GM21526 (cell line): ENCODE measurements around the gene GMFB.

Source experiments
- ATAC-seq: cut with Tn5 transposase; IDR thresholded peaks from one replicate; pipeline ENCODE4 v1.9.1; 2021; ENCODE audit warnings: moderate library complexity; ENCODE audit not compliant: unreplicated experiment, low FRiP score

GMFB gene

DNA sequence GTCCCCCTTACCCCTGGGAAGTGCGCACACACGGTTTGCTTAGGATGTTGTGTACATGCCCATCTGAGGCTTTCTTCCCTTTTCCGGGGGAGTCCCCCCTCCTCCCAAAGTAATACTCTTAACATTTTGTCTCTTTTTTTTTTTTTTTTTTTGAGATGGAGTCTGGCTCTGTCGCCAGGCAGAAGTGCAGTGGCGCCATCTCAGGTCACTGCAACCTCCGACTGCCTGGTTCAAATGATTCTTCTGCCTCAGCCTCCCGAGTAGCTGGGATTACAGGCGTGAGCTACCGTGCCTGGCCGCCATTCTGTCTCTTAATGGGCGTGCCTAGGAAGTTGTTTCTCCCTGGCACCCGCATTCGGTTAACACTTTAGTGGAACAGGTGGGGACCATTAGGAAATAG, 4.5 kb upstream of the GMFB start:
- ATAC-seq: no peak

DNA sequence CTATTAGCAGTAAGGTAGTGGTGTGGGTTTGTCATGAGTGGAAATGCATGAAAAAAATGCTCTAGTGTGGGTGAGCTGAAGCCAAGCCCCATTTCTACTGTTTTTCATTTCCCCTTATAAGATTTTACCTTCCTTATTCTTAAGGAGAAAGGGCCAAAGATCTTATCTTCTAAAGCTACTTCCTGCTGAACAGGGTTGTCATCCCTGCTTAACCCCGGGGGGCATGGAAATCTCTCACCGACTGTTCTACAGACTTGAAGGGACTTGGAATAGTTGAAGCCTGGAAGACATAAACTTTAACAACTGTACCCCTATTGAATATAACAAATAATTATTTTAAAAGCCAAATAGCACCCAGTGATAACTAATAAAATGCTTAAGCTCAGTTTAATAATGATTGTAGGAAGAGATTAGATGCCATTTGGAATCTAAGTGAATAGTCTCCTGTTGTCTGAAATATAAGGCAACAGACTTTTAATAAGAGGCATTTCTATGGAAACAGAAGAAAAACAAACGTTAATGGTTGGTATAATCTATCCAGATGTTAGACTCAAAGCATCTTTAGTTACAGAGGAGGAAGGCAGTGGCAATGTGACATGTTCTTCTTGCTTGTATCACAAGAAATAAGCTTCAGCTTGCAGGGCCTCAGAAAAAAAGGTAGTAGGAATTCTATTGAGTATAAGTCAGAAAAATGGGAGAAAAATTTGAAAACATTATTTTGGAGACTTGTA, 1.8 kb upstream of the GMFB start:
- ATAC-seq: no peak

DNA sequence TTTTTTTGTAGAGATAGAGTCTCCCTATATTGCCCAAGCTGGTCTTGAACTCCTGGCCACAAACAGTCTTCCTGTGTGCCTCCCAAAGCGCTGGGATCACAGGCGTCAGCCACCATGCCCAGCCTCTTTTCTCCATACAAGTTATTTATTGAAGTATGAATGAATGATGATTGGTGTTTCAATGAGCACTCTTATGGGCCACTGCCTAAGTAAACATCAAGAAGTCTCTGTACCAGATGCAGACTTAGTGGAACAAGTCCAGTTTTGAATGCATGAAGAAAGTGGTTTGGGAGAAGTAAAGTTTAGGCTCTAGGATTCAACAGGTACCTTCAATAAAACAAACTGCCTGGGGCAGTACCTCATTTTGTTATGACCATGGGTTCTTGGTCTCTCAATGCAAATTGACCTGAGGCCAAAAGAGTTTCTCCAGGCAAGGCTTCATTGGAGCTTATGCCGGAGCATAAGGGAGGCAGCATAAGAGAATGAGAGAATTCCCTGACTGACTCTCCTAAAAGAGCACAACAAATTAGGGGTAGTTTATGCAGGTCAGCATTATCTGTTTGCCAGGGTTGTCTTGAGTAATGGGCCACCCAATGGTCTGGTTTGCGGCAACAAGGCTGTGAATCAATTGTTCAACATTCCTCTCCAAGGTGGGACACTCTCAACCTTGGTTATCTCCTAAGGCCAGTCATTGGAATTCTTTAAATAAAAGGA, 1.1 kb upstream of the GMFB start:
- no peak for ATAC-seq

DNA sequence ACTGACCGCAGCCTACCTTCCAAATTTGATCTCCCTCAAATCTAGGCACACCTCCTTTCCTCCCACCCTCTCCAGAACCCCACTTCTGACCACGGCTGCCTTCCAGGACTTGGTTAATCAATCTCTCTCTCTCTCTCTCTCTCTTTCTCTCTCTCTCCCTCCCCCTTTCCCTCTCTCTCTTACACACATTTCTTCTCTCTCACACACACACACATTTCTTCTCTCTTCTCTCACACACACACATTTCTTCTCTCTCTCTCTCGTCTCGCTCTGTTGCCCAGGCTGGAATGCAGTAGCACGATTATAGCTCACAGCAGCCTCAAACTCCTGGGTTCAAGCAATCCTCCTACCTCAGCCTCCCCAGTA, 521 bp upstream of the GMFB start:
- ATAC-seq: no peak

DNA sequence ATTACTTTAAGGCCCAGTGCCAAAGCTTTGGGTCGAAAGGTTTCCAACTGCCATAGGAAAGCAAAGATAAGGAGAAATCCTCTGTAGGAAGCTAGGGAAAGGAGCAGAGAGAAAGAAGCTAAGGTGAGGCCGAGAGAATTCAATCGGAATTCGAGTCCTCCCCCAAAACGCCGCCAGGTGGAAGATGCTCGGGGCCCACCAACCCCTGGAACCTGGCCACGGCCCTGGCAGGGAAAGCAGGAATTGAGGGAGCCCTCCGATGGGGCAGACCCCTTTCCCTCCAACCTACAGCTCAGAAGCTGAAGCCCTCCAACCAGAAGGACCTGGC, 498 bp downstream of the GMFB start:
- no peak for ATAC-seq

DNA sequence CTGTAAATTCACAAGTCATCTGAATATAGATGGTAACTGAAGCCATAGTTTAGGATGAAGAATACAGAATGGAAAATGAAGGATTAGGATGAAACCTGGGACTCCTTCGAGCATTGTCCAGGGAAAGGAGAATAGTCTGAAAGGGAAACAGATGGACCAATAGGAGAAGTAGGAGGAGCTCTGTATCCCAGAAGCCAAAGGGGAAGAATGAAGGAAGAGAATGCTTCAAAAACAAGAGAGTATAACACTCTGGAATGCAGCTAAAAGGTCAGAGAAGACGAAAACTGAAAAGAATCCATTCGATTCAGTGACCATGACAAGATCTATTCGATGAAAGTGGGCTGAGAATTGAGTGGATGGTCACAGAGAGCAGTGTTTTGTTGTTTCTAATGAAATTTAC, 1.0 kb downstream of the GMFB start:
- no peak for ATAC-seq

GRCh38 chr14:54486685-54487084, 2.1 kb downstream of the GMFB start:
- ATAC-seq: no peak

DNA sequence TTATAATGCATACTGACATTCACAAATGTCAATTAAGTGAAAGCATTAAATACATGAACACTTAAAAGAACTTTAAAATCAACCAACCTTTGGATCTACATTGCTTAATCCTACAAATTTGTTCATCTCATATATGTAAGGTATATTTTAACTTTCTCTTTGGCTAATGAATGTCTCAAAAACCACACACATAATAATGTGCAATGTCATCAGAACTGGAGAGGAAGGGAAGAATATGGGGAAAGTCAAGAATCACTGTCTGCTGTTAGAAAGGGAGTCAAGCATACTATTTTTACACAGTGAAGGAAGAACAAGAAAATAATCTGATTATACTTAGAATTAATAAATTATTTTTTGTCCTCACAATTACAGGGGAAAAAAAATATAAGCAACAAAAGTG, 4.9 kb downstream of the GMFB start:
- ATAC-seq: no peak

DNA sequence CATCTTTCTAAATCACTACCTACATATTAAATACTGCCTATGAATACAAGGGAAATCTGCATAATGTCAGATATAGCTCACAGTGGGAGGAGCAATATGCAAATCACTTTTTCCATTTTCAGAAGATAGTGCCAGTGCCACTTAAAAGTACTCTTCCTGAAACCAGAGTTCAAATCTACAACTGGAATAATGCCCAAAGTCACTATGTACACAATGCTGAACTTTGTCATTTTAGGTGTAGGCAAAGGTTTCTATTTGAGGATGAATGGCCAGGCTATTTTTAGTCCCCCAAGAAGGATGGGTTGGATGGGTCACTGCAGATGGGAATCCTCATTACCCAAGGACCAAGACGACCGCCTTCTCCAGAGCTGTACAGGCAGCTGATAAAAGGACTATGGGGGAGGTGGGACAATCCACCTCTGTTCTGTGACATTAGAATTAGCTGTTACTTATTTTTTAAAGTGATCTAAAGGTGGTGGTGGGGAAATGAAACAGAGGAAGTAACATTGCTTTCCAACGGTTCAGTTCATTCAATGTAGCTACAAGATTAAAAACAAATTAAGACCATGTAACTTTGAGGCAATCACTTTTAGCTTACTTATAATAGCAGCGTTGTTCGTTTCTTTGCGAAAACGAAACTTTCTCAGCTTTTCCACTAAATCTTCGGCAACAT, 5.6 kb downstream of the GMFB start:
- no peak for ATAC-seq

DNA sequence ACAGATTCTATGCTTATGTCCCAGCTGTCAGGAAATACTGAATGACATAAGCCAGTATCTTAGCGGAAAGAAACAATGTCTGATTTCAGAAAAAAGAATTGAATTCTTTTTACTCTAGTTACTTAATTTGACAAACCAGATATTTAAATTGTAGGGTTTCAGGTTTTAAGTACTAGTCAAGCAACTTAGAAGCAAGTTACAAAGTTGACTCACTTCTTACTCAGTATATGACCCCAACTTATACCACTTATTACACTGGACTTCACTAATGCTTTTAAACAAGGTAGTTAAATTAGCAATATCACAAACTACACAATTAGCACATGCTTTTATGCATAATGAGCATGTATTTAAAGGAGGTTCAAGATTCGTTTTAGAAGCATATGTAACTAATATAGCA, 7.1 kb downstream of the GMFB start:
- no peak for ATAC-seq

DNA sequence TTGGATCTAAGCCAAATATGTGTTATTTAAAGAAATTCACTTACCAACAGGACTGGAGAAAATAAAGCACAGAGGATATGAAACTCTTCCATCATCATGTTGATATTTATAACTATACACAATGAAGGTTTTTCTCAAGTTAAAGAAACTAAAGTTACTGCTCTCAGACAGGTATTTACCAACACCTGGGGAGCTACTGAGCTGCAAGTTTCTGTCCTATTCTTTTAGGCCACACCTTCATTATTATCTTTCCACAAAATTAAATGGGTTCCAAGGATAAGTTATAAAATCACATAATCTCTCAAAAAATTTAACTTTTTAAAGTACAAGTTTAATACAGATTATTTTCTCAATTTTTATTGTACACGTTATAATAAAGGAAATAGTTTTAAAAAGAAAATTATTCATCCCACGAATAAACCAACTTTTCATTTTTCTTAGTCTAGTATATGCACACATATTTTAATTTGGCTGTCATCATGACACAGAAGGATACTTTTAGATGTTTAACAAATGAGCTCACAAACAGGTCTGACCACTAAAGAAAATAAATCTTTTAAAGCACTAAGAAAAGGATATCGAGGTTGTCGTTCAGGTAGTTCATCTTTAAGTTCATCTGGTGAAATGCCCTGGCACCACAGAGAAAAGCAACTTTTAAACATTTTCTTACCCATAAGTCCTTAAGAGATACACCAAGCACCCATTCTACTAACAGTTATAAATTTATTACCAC, 7.8 kb downstream of the GMFB start:
- ATAC-seq: no peak

- ATAC-seq: no peak
Measured at GRCh38 chr14:54478636-54479215, 10.1 kb downstream of the GMFB start.

DNA sequence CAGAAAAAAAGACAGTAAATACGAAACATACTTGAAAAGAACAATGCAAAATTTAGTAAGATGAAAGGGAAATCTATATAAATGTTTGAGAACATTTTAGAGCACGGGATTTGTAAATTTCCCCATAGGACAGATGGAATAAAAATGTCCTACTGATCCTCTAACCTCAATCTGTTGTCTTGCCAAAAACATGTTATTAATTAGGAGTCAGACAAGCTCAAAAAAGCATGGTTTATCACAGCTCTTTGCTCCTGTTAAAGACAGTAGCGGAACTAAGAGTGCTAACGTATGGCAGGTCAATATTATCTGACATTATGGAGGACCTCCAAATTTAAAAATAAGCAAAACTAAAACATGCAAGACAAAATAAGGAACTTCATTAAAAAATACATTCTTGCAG, 12.9 kb downstream of the GMFB start:
- ATAC-seq: no peak

DNA sequence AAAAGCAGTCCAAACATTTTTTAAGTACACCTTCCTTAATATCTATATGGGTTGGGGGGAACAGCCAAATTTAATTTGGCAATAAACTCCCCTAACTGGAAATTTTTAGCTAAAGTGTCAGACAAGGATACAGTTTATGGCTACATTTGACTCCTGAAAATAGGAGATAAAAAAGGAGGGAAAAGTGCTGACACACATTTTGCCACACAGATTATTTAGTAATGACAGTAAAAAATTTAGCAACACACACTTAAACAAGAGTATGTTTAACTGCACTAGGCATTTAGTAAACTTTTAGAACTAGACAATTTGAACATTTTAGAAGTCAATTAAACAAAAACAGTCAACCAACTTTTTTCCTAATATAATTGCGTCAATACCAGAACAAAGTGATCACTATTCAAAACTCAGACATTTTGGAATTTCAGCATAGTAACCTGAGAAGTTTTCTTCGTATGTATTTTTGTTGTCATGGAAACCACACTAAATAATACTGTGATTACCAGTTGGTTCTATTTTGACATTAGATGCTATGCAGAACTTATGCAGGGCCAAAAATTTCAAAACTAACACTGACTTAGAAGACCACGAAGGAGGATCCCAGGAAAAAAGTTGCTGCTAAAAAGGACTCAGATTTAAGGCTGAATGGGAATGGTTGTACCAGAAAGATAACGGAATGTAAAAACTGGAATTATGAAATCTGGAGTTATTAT, 13.4 kb downstream of the GMFB start:
- ATAC-seq: no peak

DNA sequence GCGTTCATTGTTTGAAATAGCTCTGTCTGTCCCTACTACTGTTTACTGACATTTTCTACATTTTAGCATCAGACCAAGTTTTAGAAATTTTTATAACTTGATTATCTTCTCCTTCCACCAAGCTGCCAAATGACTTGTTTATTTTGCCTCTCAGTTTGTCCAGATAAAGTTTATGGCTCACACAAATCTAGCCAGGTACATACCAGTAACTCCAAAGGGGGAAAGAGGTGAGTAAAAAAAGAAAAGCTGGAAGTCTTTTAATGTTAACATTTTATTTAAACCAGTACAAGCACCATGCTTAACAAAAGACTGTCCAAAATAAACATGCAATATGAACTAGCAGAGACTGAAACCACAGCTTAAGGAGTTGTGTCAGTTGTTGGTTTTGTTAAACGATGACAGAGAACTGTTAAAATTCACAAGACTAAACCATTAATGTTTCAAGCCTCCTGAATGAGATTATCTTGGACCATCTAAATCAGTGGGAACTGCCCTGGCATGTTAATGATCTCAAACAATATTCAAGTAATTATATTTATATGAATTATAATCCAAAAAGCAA, 14.5 kb downstream of the GMFB start:
- ATAC-seq: no peak

DNA sequence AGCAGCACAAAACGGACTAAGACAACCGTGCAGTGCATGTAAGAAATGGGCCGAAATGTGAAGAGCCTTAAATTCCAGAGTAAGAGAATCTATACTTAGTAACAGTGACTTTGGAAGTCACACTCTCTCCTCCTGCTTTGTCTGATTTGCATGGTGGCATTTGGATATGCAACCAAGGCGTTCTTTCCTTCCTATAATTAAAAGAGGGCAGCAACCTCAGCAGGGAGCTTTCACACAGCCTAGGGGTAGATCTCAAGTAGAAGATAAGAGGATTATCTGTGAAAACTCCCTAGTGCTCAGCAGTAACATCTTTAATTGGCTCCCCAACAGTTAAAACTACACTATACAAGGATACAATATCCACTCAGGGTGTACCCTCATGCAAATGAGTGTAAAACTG, 16.5 kb downstream of the GMFB start:
- ATAC-seq: no peak

GRCh38 chr14:54471641-54472040, 17.1 kb downstream of the GMFB start:
- no peak for ATAC-seq

DNA sequence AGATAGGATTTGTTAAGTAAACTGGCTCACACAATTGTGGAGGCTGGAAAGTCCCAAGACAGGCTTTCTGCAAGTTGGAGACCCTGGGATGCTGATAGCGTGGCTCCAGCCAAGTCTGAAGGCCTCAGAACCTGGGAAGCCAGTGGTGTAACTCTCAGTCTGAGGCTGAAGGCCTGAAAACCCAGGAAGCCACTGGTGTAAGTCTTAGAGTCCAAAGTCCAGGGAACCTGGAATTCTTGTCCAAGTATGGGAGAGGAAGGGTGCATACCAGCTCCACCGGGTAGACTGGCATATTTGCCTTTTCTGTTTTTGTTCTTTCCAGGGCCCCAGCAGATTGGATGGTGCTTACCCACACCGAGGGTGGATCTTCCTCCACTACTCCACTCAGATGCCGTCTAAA, 18.1 kb downstream of the GMFB start:
- no peak for ATAC-seq

DNA sequence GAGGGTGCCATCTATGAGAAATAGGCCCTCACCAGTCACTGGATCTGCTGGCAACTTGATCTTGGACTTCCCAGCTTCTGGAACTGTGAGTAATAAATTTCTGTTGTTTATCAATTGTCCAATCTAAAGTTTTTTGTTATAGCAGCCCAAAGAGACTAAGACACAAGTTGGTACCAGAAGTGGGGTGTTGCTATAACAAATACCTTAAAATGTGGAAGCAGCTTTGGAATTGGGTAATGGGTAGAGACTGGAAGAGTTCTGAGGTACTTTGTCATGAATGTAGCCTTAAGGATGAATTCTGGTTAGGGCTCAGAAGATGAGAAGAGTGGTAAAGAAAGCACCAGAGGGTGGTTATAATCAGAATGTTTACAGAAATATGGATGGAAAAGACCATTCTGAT, 21.5 kb downstream of the GMFB start:
- no peak for ATAC-seq

DNA sequence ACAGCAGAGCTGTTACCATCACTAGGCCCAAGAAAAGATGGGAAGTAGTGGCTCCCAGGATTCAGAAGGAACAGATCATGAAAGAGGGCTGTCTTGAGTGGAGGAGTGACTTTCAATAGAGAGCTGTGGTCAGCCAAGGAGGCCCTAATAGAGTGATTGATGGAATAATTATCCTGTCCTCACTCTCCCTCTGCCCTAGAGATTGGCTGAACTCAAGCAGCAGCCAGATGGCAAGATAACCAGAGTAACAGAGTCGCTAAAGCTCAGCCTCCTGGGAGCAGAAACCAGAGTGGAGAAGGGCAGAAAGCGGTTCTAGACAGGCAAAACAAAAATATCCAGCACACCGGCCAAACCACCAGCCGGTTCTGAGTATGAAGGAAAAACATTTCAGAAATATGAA, 23.1 kb downstream of the GMFB start:
- ATAC-seq: no peak
